Loucy (cell line): Measurements from ENCODE around the gene FITM1.

Experiments used
- H2AFZ ChIP-seq: fragments of 200-600 bp; sonication (generic); 2 replicates; pipeline ENCODE4 v1.6.0; 2016; ENCODE audit warnings: antibody characterized with exemption, mild to moderate bottlenecking, low read length, moderate library complexity
- H3F3A ChIP-seq: fragments of 200-600 bp; 2 replicates; pipeline ENCODE4 v1.6.0; 2016; ENCODE audit warnings: antibody characterized with exemption, low read depth, mild to moderate bottlenecking
- H3K27me3 ChIP-seq: fragments of 200-600 bp; sonication (generic); 2 replicates; pipeline ENCODE4 v1.6.1; 2014; ENCODE audit warnings: low read length, mild to moderate bottlenecking; ENCODE audit not compliant: insufficient read depth, poor library complexity, severe bottlenecking
- H3K36me3 ChIP-seq: fragments of 200-600 bp; sonication (generic); 2 replicates; pipeline ENCODE4 v1.6.1; 2016; ENCODE audit warnings: low read length; ENCODE audit not compliant: insufficient read depth
- H3K4me1 ChIP-seq: fragments of 200-600 bp; sonication (generic); 2 replicates; pipeline ENCODE4 v1.5.1; 2014; ENCODE audit warnings: low read length, mild to moderate bottlenecking; ENCODE audit not compliant: insufficient read depth, poor library complexity, severe bottlenecking
- H3K4me2 ChIP-seq: fragments of 200-600 bp; sonication (generic); 2 replicates; pipeline ENCODE4 v1.6.0; 2014; ENCODE audit warnings: antibody characterized with exemption, low read length, low read depth, mild to moderate bottlenecking; ENCODE audit not compliant: poor library complexity, severe bottlenecking
- H3K4me3 ChIP-seq: fragments of 200-600 bp; sonication (generic); 2 replicates; pipeline ENCODE4 v1.5.1; 2014; ENCODE audit warnings: low read length, mild to moderate bottlenecking, mixed read lengths; ENCODE audit not compliant: poor library complexity, severe bottlenecking
- H3K79me2 ChIP-seq: fragments of 200-600 bp; sonication (generic); 2 replicates; pipeline ENCODE4 v1.6.1; 2014; ENCODE audit warnings: low read length; ENCODE audit not compliant: insufficient read depth
- H3K9ac ChIP-seq: fragments of 200-600 bp; sonication (generic); 2 replicates; pipeline ENCODE4 v1.6.0; 2014; ENCODE audit warnings: mild to moderate bottlenecking, low read depth, low read length, moderate library complexity; ENCODE audit not compliant: poor library complexity, severe bottlenecking
- H3K9me2 ChIP-seq: fragments of 200-600 bp; sonication (generic); replicated peaks from 2 replicates; pipeline ENCODE4 v1.6.1; 2016; ENCODE audit warnings: low read depth, low read length, mixed read lengths
- H3K9me3 ChIP-seq: fragments of 200-600 bp; sonication (generic); 2 replicates; pipeline ENCODE4 v1.6.1; 2014; ENCODE audit warnings: mild to moderate bottlenecking, antibody characterized with exemption, low read length, low read depth; ENCODE audit not compliant: insufficient read depth
- H4K20me1 ChIP-seq: fragments of 200-600 bp; sonication (generic); 2 replicates; pipeline ENCODE4 v1.6.0; 2014; ENCODE audit warnings: antibody characterized with exemption, low read length, mild to moderate bottlenecking; ENCODE audit not compliant: insufficient read depth, poor library complexity, severe bottlenecking
- EZH2phosphoT487 ChIP-seq: fragments of 200-600 bp; IDR thresholded peaks from 2 replicates; pipeline ENCODE4 v1.6.1; 2018; ENCODE audit warnings: antibody characterized with exemption, mild to moderate bottlenecking, moderate library complexity, borderline replicate concordance
- TF ChIP-seq, protein P1 (sequence below): fragments of 200-600 bp; sonication (generic); conservative IDR thresholded peaks from 2 replicates; pipeline ENCODE4 v1.5.1; 2014; ENCODE audit warnings: mild to moderate bottlenecking, antibody characterized with exemption, low read length

FITM1 gene

GRCh38 chr14:24179961-24180796 is 49.7 kb downstream of the FITM1 start:
- H3K9ac ChIP-seq, result no peak overlapping the region
- H3K79me2 ChIP-seq, result no peaks in the 10 kb centered on the region

DNA sequence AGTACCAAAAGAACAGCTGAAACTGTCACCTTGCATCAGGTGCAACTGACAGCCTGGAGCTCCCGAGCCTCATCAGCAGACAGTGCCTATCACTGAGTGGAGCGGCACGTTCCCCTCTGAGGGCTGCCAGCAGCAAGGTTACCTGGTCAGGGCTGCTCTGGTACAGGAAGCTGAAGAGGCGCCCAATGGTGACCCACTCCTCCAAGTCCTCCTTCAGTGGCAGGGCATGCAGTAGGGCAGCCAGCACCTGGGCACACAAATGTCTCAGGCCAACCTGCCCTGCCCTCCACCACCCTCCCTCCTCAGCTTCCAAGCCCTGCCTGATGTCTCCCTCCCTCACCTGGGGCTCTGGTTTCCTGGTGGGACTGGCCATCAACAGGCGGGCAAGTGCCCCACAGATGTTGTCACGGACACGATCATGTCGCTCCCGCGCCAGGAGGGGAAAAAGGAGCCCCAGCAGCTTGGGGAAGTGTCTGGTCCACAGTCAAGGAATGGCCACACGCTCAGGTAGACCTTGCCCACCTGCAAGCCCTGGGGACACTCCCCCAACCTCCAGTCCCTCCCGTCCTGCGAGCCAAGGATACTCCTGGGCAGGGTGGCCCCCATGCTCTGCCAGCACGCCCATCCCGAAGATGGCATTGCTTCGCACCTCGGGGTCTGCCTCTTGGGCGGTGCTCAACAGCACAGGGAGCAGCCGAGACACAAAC is 51.1 kb downstream of the FITM1 start:
- H3K36me3 ChIP-seq, result peaks cover 7% of the 10 kb centered on the region; the same call in 1 of the 2 replicates
- no peaks in the 10 kb centered on the region for H3F3A ChIP-seq
- TF ChIP-seq, protein P1, sequence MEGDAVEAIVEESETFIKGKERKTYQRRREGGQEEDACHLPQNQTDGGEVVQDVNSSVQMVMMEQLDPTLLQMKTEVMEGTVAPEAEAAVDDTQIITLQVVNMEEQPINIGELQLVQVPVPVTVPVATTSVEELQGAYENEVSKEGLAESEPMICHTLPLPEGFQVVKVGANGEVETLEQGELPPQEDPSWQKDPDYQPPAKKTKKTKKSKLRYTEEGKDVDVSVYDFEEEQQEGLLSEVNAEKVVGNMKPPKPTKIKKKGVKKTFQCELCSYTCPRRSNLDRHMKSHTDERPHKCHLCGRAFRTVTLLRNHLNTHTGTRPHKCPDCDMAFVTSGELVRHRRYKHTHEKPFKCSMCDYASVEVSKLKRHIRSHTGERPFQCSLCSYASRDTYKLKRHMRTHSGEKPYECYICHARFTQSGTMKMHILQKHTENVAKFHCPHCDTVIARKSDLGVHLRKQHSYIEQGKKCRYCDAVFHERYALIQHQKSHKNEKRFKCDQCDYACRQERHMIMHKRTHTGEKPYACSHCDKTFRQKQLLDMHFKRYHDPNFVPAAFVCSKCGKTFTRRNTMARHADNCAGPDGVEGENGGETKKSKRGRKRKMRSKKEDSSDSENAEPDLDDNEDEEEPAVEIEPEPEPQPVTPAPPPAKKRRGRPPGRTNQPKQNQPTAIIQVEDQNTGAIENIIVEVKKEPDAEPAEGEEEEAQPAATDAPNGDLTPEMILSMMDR, result no peak
- TF ChIP-seq EZH2phosphoT487, result no peak
- no peak overlapping the region for H3K9ac ChIP-seq
- no peaks in the 10 kb centered on the region for H3K27me3 ChIP-seq
- H3K79me2 ChIP-seq, result no peaks in the 10 kb centered on the region
- no peaks in the 10 kb centered on the region for H3K4me1 ChIP-seq
- no peak overlapping the region for H2AFZ ChIP-seq
- H3K9me3 ChIP-seq, result no peaks in the 10 kb centered on the region
- no peaks in the 10 kb centered on the region for H3K9me2 ChIP-seq
- H3K4me3 ChIP-seq, result no peak overlapping the region
- no peak overlapping the region for H3K4me2 ChIP-seq
- no peaks in the 10 kb centered on the region for H4K20me1 ChIP-seq

More at GRCh38 chr14:24179961-24180796, 49.7 kb downstream of the FITM1 start:
- Histone ChIP-seq H3K4me3 (no peak overlapping the region), H3K4me1 (no peaks in the 10 kb centered on the region), H3K36me3 (peaks cover 7% of the 10 kb centered on the region; the same call in 1 of the 2 replicates), H3F3A (no peaks in the 10 kb centered on the region), H3K9me2 (no peaks in the 10 kb centered on the region), H3K4me2 (no peak overlapping the region), H4K20me1 (no peaks in the 10 kb centered on the region), H3K27me3 (no peaks in the 10 kb centered on the region), H2AFZ (no peak overlapping the region), H3K9me3 (no peaks in the 10 kb centered on the region)
- TF ChIP-seq, protein P1, result no peak
